NOMO-1 (cell line): Measurements from ENCODE around the gene SLC39A11.
"Not testable (repeated sequence)": the region's sequence is repeated elsewhere in the genome, so short reads cannot be mapped to it uniquely, and the experiment has no call there.

ENCODE experiments used
- DNase-seq, 2 experiments: peaks; one replicate each; lab custom pipeline; 2025; ENCODE audit not compliant: unreplicated experiment in 2 of 2; lab: John Stamatoyannopoulos, UW

Gene SLC39A11

DNA sequence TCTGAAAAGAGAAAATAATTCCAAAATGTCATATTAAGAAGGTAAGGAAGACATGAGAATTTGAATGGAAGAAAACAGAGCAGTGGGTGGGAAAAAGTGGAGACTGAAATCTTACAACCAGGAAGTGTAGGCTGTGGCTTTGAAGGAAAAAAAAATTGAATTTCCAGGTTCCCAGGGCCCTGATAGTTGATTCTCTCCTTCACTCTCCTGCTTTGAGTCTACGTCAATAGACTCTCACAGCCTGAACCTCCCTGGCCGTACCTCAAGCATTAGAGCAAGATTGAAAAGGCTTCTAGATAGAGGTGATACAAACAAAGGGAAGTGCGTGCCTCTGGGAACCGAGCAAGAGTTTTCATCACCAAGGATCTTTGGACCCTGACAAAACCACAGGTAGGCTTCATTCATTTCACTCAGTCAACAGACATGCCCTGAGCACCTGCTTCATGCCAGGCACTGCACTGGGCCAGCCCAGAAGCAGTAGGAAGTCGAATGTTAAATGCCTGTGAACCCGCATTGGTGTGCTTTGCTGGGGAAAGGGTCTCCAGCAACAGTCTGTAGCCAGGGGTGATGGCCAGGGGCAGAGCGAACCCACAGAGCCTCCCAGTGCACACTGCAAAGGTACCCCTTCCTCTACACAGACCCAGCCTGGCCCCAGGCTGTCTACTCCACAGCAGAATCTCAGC, 163.9 kb downstream of the SLC39A11 start:
- DNase-seq = no peak

DNA sequence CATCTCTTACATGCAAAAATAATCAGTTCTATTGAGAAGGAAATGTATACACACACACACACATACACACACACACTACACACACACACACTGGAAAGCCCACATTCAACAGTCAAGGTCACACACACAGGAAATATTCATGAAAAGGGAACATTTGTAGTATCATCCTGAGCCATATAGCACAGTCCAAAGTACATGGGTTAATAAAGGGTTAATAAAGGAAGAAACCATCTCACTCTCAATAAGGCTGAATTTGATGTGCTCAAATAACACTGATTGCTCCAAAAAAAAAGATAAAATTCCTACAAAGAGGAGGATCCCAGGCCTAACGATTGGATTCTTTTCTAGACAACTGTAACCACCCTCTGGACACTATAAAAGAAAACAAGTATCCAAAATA, 164.7 kb downstream of the SLC39A11 start:
- DNase-seq = no peak

DNA sequence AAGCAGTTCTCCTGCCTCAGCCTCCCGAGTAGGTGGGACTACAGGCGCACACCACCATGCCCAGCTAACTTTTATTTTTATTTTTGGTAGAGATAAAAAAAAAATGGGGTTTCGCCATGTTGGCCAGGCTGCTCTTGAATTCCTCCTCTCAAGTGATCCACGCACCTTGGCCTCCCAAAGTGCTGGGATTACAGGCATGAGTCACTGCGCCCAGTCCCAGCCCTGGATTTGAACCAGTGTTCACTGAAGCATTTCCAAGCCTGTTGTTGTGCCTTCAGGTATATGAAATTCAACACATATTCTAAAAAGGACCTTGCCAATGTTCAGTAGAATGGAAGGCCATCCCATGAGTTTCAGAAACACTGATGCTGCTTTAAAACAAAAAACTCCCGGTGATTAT, 165.3 kb downstream of the SLC39A11 start:
- no peak for DNase-seq

- DNase-seq = no peak
These were observed 166.3 kb downstream of the SLC39A11 start for GRCh38 chr17:72926171-72926570.

GRCh38 chr17:72924196-72924595, 168.3 kb downstream of the SLC39A11 start:
- DNase-seq = no peak

DNA sequence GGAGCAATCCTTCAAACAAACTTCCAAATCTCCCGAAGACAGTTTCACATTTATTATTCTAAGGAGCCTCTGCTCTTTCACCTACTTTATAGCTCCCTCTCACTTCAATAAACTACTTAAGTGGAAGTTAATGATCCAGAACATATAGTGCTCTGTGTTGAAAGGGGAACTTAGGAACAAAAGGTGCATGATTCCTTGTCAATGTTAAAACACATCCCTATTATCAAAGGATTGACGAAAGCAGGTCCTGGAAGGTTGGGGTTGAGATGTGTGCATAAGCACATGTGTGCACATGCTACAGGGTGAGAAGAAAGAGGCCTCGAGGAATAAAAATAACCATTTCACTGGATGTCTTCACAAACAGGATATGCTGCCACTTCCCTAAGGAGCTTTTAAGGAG, 170.3 kb downstream of the SLC39A11 start:
- DNase-seq = no peak

DNA sequence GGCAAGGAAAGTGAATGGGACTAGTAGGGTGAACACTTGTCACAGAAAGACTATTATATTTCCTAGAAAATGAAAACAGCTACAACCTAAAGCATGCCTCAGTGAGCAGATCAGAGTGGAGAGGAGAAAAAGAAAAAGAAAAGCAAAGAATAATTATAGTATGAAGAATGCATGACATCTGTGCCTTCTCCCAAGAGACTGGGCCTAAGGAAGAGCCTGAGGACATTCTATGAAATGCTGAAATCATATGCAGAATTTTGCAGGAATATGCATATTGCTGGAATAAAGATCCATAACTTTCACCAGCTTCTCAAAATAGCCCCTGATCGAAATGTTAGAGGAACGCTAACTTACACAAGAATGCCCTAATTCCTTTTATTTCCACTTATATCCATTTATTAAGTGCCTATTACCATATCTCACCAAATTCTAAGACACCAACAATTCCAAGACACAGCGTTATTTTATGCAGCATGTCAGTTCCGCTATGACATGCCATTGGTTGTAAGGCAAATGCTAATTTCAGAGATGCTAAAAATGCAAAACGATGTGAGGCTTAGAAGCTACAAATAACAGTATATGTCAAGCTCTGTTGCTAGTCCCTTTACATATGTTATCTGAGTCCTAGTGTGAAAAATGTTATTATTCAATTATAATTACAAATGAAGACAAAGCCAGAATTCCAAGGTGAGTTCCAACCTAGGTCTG, 171.0 kb downstream of the SLC39A11 start:
- no peak for DNase-seq

DNA sequence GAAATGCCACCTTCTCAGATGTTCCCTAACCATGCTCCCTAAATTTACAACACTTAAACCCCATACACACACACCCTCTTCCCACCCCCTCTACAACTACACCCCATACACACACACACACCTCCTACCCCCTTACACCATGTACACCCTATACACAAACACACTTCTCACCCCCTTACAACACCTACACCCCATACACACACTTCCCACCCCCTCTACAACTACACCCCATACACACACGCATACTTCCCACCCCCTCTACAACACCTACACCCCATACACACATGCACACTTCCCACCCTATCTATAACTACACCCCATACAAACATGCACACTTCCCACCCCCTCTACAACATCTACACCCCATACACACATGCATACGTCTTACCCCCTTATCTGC, 172.0 kb downstream of the SLC39A11 start:
- no peak for DNase-seq

- DNase-seq = no peak
These were observed 175.5 kb downstream of the SLC39A11 start for GRCh38 chr17:72916991-72917390.

GRCh38 chr17:72915625-72916081, 176.8 kb downstream of the SLC39A11 start:
- no peak for DNase-seq

DNA sequence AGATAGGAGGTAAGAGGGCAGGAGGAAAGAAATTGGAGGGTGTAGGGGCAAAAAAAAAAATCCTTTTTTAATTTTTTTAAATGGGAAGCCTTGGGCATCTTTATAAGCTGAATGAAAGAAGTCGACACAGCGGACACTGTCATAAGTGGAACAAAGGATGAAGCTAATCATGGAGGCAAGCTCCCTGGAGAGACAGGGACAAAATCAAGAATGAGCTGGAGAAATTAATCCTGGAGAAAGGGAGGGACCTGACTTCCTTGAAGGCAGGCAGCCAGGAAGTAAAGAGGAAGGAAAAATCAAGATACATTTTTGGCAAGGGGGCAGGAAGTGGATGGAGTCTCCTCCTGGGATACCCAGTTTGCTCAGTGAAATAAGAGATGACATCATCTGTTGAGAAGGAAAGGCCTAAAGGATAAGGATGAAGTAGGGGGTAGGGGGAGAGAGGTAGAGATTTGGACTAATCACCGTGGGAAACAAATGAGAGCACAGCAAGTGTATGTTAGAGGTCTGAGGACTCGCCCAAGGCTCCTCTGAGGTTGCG, 179.3 kb downstream of the SLC39A11 start:
- DNase-seq = no peak

GRCh38 chr17:72906306-72906705, 186.2 kb downstream of the SLC39A11 start:
- DNase-seq = no peak

- DNase-seq = no peak
These were observed 189.0 kb downstream of the SLC39A11 start for GRCh38 chr17:72903522-72903921.

DNA sequence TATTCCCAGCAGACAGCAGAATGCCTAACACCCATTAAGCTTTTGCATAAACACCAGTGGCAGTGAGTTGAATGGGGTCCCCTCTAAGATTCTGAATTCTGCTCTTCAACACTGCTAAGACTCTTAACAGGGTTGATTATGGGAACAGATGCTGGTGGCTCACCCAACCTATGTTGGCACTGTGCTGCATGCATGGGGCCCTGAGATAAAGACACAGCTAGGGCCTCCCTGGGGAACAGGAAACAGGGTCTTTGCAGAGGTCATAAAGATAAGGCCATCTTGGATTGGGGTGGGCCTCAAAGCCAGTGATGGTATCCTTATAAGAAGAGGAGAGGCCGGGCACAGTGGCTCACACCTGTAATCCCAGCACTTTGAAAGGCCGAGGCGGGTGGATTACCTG, 190.8 kb downstream of the SLC39A11 start:
- no peak for DNase-seq

GRCh38 chr17:72901083-72901482, 191.4 kb downstream of the SLC39A11 start:
- no peak for DNase-seq

DNA sequence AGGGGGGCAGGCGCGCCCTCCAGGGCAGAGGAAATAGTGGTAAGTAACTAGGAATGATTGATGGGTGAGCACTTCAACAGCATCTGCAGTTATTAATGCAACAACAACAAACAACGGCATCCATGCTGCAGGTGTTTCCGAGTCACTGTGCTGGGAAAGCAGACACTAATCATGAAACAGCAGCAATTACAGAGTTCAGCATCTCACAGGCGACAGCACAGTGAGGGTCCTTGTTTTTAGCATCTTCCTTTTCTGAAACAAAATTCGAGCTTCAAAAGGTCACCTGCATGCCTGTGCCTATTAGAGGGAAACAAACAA, 191.9 kb downstream of the SLC39A11 start:
- no peak for DNase-seq

DNA sequence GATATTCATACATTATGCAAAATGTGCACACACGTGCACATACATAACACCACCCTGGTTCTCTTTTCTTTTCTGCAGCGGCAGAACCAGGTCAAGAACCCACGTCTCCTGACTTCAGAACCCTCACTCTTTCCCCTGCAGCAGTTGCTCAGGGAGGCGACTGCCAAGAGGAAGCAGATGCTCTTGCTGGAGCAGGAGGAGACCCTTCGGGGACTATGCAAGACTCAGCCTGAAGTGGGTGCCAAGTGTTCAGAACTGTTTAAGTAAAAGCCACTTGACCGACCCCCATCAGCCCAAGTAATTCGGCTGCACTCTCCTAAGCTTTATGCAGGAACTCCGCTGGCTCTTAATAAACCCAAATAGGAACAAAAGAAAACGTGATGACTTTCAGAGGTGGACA, 193.8 kb downstream of the SLC39A11 start:
- DNase-seq = no peak

GRCh38 chr17:72896288-72896687, 196.2 kb downstream of the SLC39A11 start:
- not testable (repeated sequence) for DNase-seq

DNA sequence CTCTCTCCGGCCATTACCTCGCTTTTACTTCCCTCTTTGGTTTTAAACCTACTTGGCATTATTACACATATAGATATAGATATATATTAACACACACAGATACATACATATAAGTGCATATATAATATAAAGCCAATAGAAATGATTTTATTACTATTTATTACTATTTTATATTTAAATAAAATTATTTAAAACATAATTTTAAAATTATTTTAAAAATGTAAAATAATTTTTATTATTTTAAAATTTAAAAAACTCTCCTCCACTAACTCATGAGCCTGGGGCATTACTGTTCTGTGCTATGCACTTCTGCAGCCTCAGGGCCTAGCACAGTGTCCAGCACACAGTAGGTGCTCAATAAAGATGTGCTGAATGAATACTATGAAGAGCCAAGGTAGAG, 200.9 kb downstream of the SLC39A11 start:
- no peak for DNase-seq

- no peak for DNase-seq
These were observed 201.8 kb downstream of the SLC39A11 start for GRCh38 chr17:72890711-72891110.

DNA sequence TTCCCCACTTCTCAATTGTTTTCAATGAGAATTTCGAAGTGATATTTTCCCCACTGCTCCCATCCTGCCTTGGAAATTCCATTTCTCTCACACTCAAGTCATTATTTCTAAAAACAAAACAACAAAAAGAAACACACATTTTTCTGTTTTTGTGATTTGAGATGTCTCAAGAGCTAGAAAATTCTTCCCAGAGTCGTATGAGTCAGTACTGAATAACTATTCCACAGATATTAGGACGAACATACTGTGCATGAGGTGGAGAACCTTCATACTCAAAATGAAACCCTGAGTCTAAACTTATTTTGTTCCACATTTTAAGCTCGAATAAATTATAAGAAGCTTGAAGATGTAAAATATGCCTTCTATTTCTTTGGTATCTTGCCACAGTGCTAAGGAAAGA, 204.6 kb downstream of the SLC39A11 start:
- no peak for DNase-seq

DNA sequence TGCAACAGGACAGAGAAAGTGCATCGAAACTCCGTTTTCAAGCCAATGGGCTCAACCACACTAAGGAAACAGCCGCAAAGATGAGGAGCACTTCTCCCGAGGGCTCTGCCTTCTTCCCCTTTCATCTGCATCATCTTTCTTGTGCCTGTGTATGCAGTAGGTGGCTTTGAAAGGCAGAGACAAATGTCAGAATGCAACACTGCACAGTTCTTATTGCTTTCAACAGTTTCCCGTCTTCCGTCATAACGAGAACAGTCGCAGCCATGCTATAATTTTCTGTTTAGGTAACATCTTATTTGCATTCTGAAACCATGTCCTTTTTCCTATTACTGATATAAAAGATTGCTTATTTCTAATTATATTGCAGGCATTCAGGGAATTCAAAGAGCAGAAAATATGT, 205.2 kb downstream of the SLC39A11 start:
- DNase-seq = no peak
